ENCODE measurements around the gene NLGN1.

NLGN1 gene

GRCh38 chr3:174202116-174202515, 804.6 kb downstream of the NLGN1 start:
- no peaks in the 10 kb centered on the region for H4K20me1 ChIP-seq (ENCODE audit: insufficient read depth, low read length)
- no peak overlapping the region for H3K4me2 ChIP-seq (ENCODE audit: low read length)
- no peak overlapping the region for H2AFZ ChIP-seq (ENCODE audit: low read length)
- no peaks in the 10 kb centered on the region for H3K79me2 ChIP-seq (ENCODE audit: insufficient read depth, low read length)
- no peaks in the 10 kb centered on the region for H3K27me3 ChIP-seq (ENCODE audit: insufficient read depth, low read length)
- no peak overlapping the region for H3K27ac ChIP-seq (ENCODE audit: low read depth, low read length, poor library complexity, severe bottlenecking)
- no peak for TF ChIP-seq EZH2 (IDR thresholded peaks at IDR 0.05; ENCODE audit: borderline replicate concordance, low read length)
- TF ChIP-seq, protein P1, sequence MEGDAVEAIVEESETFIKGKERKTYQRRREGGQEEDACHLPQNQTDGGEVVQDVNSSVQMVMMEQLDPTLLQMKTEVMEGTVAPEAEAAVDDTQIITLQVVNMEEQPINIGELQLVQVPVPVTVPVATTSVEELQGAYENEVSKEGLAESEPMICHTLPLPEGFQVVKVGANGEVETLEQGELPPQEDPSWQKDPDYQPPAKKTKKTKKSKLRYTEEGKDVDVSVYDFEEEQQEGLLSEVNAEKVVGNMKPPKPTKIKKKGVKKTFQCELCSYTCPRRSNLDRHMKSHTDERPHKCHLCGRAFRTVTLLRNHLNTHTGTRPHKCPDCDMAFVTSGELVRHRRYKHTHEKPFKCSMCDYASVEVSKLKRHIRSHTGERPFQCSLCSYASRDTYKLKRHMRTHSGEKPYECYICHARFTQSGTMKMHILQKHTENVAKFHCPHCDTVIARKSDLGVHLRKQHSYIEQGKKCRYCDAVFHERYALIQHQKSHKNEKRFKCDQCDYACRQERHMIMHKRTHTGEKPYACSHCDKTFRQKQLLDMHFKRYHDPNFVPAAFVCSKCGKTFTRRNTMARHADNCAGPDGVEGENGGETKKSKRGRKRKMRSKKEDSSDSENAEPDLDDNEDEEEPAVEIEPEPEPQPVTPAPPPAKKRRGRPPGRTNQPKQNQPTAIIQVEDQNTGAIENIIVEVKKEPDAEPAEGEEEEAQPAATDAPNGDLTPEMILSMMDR (IDR thresholded peaks at IDR 0.05; ENCODE audit: low read length) = no peak
- no peaks in the 10 kb centered on the region for H3K4me1 ChIP-seq (ENCODE audit: insufficient read depth, low read length, severe bottlenecking)
- no peaks in the 10 kb centered on the region for H3F3A ChIP-seq (ENCODE audit: insufficient read depth, low read length)
- no peaks in the 10 kb centered on the region for H3K9me3 ChIP-seq (ENCODE audit: low read length)
- no peaks in the 10 kb centered on the region for H3K9me2 ChIP-seq (ENCODE audit: low read depth, low read length)
- H3K9ac ChIP-seq (ENCODE audit: low read length) = no peak overlapping the region
- no peak overlapping the region for H3K4me3 ChIP-seq (ENCODE audit: low read depth, low read length, poor library complexity, severe bottlenecking)
- no peaks in the 10 kb centered on the region for H3K36me3 ChIP-seq (ENCODE audit: insufficient read depth, low read length)

DNA sequence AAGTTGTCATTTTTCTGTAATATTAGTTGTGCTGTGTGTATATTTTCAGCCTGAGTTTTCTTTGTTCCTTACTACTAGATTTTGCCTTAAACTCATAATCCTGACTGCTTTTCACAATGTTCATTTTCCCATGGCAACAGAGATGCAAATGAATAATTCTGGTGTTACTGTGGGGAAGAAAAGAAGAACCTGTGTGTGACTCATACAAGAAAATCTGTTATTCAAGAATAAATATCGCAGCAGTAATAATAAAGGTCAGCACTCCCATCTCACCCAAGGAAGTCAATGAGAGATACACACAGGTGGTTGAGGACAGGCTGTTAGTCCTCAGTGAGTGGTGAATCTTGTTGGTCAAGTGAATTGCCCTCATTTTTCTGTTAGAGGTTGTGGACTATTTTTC, 805.0 kb downstream of the NLGN1 start:
- TF ChIP-seq EZH2 (IDR thresholded peaks at IDR 0.05; ENCODE audit: borderline replicate concordance, low read length) = no peak
- TF ChIP-seq, protein P1 (IDR thresholded peaks at IDR 0.05; ENCODE audit: low read length) = no peak
- Histone ChIP-seq H3F3A (ENCODE audit: insufficient read depth, low read length) (no peaks in the 10 kb centered on the region), H3K36me3 (ENCODE audit: insufficient read depth, low read length) (no peaks in the 10 kb centered on the region), H3K4me3 (ENCODE audit: low read depth, low read length, poor library complexity, severe bottlenecking) (no peak overlapping the region), H3K4me2 (ENCODE audit: low read length) (no peak overlapping the region), H2AFZ (ENCODE audit: low read length) (no peak overlapping the region), H3K9me3 (ENCODE audit: low read length) (no peaks in the 10 kb centered on the region), H3K27me3 (ENCODE audit: insufficient read depth, low read length) (no peaks in the 10 kb centered on the region), H3K79me2 (ENCODE audit: insufficient read depth, low read length) (no peaks in the 10 kb centered on the region), H4K20me1 (ENCODE audit: insufficient read depth, low read length) (no peaks in the 10 kb centered on the region), H3K4me1 (ENCODE audit: insufficient read depth, low read length, severe bottlenecking) (no peaks in the 10 kb centered on the region), H3K9ac (ENCODE audit: low read length) (no peak overlapping the region), H3K9me2 (ENCODE audit: low read depth, low read length) (no peaks in the 10 kb centered on the region), H3K27ac (ENCODE audit: low read depth, low read length, poor library complexity, severe bottlenecking) (no peak overlapping the region)

- Histone ChIP-seq H3K27ac (ENCODE audit: low read depth, low read length, poor library complexity, severe bottlenecking) (no peak overlapping the region), H3F3A (ENCODE audit: insufficient read depth, low read length) (no peaks in the 10 kb centered on the region), H3K9me2 (ENCODE audit: low read depth, low read length) (no peaks in the 10 kb centered on the region), H3K4me3 (ENCODE audit: low read depth, low read length, poor library complexity, severe bottlenecking) (no peak overlapping the region), H4K20me1 (ENCODE audit: insufficient read depth, low read length) (no peaks in the 10 kb centered on the region), H3K9ac (ENCODE audit: low read length) (no peak overlapping the region), H3K4me2 (ENCODE audit: low read length) (no peak overlapping the region), H3K79me2 (ENCODE audit: insufficient read depth, low read length) (no peaks in the 10 kb centered on the region), H2AFZ (ENCODE audit: low read length) (no peak overlapping the region), H3K27me3 (ENCODE audit: insufficient read depth, low read length) (no peaks in the 10 kb centered on the region), H3K36me3 (ENCODE audit: insufficient read depth, low read length) (no peaks in the 10 kb centered on the region), H3K4me1 (ENCODE audit: insufficient read depth, low read length, severe bottlenecking) (no peaks in the 10 kb centered on the region), H3K9me3 (ENCODE audit: low read length) (no peaks in the 10 kb centered on the region)
- no peak for TF ChIP-seq EZH2 (IDR thresholded peaks at IDR 0.05; ENCODE audit: borderline replicate concordance, low read length)
- TF ChIP-seq, protein P1 (IDR thresholded peaks at IDR 0.05; ENCODE audit: low read length) = no peak
Observed at GRCh38 chr3:174204765-174205164, 807.2 kb downstream of the NLGN1 start.

All from OCI-LY1 (cell line).